Measurements from ENCODE around the gene ROBO2.
A peak's percentile ranks its signal among the peaks of the same experiment; 100 is the strongest.

ROBO2 gene

DNA sequence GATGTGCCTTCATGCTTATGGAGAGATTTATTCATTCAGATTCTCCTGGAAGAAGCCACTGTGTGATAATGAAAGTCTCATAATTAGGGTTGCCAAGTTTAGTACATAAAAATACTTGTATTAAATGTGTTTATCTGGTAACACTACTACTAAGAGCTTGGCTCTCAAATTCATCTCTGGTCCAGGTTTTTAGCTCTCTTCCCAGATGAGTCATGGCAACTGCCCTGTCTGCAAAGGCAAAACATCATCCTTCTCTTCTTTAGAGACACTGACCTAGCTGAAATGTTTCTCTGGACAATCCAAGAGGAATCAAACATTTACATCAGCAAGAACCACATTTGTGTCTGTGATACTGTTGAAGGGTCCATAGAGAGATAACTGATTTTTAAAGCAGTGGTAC lies 269.6 kb downstream of the ROBO2 start:
- ChIA-PET CTCF (no interaction called here), POLR2A (ENCODE audit: low non-redundant PET) (no interaction called here)
- H3K27ac ChIP-seq = no peak overlapping the region
- no peak for DNase-seq (ENCODE audit: low spot score)
- TF ChIP-seq, protein P1, sequence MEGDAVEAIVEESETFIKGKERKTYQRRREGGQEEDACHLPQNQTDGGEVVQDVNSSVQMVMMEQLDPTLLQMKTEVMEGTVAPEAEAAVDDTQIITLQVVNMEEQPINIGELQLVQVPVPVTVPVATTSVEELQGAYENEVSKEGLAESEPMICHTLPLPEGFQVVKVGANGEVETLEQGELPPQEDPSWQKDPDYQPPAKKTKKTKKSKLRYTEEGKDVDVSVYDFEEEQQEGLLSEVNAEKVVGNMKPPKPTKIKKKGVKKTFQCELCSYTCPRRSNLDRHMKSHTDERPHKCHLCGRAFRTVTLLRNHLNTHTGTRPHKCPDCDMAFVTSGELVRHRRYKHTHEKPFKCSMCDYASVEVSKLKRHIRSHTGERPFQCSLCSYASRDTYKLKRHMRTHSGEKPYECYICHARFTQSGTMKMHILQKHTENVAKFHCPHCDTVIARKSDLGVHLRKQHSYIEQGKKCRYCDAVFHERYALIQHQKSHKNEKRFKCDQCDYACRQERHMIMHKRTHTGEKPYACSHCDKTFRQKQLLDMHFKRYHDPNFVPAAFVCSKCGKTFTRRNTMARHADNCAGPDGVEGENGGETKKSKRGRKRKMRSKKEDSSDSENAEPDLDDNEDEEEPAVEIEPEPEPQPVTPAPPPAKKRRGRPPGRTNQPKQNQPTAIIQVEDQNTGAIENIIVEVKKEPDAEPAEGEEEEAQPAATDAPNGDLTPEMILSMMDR (conservative IDR thresholded peaks at IDR 0.05; ENCODE audit: low read depth) = no peak

DNA sequence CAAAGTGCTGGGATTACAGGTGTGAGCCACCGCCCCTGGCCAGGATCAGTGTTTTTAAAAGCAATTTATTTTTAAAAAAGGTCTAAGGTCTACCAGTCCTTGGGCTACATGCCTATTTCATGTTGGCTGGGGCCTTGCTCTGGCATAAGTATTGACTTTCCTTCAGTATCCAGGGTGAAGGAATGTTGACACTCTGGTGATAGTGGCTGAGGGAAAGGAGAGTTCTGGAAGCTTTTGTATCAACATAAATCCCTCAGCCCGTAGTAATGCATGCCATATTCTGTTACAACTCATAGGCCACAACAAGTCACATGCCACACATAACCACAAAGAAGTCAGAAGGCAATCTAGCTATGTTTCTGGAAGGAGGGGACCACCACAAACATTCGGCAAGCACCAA lies 273.9 kb downstream of the ROBO2 start:
- H3K27ac ChIP-seq = no peak overlapping the region
- POLR2A ChIA-PET (ENCODE audit: low non-redundant PET) = no interaction called here
- CTCF ChIA-PET = no interaction called here
- DNase-seq (ENCODE audit: low spot score) = no peak
- TF ChIP-seq, protein P1 (conservative IDR thresholded peaks at IDR 0.05; ENCODE audit: low read depth) = no peak

DNA sequence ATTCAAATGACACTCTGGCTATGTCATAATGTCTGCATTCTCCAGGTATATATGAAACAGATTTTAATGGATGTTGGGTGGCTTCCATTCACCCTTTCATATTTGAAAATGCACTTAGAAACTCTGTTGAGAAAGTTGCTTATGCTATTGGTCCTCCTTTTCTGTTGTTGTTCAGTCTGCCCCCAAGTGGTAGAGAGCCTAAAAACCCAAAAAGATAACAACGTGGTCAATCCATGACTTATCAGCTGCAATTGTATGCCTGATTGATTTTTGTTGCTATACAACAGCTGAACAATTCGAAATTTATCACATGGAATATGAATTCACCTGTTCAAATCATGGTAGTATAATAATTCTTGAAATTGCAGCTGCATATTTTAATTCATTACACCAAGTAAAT lies 279.8 kb downstream of the ROBO2 start:
- TF ChIP-seq, protein P1 (conservative IDR thresholded peaks at IDR 0.05; ENCODE audit: low read depth) = no peak
- H3K27ac ChIP-seq = no peak overlapping the region
- ChIA-PET CTCF (no interaction called here), POLR2A (ENCODE audit: low non-redundant PET) (no interaction called here)
- DNase-seq (ENCODE audit: low spot score) = no peak

DNA sequence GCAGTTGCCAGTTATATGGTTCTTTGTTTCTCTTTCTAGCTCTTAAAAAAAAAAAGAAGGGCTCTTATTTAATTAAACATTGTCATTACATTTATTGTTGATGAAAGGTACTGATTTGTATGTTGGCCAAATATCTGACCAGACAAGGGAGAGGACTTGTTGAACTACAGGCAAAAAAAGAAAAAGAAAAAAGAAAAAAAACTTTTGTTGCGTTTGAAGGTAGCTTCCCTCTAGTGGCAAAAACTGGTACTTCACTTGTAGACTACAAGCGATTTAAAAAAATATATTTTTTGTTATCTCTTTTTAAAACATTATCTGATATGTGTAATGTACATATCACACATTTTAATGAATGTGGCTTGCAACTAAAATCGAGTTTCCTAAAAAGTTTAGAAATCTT lies 280.6 kb downstream of the ROBO2 start:
- H3K27ac ChIP-seq = no peak overlapping the region
- POLR2A ChIA-PET (ENCODE audit: low non-redundant PET) = no interaction called here
- CTCF ChIA-PET = interaction anchor here (0.7 to 0.8 kb wide), 2 partner anchors 278 to 895 kb away, joined by 3 read pairs; no protein-coding TSS in a partner anchor
- TF ChIP-seq, protein P1 (conservative IDR thresholded peaks at IDR 0.05; ENCODE audit: low read depth) = peak; percentile 12; the same call in 1 of the 2 replicates
- DNase-seq (ENCODE audit: low spot score) = no peak

DNA sequence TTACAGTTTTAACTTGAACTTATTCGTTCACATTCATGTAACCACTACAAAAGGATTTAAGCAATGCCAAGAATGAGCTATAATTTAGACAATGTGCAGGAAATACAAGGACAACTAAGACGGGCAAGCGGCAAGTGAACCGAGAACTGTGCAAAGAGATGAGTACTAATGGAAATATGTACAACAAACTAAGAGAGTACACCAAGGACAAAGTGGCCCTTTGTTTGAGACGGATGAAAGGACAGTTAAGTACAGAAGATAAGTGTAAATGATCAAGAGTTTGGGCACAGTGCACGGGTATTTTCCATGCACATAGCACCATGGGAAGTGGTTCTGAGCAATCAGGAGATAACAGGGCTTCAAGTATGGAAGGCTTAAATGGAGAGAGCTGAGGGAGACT lies 281.7 kb downstream of the ROBO2 start:
- no peak for DNase-seq (ENCODE audit: low spot score)
- ChIA-PET POLR2A (ENCODE audit: low non-redundant PET) (no interaction called here), CTCF (interaction anchor here (0.6 kb wide), 2 partner anchors 232 to 611 kb away, joined by 3 to 7 read pairs; no protein-coding TSS in a partner anchor)
- TF ChIP-seq, protein P1 (conservative IDR thresholded peaks at IDR 0.05; ENCODE audit: low read depth) = no peak
- no peak overlapping the region for H3K27ac ChIP-seq

DNA sequence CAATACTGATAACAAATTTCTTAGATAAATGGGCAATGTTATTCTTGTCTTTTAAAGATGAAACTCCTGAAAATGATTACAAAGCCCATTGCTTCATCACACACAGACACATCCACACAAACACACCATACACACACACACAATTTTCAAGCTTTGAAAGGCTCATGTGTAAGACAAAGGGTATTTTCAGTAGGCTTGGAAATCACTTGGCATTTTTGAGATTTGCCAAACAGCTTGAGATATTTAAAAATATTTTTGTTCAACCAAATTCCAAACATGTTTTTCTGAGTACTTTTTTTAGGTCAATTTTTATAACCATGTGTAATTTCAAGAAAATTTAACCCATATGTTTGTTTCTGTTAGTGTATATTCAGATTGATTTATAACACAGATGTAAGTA lies 283.7 kb downstream of the ROBO2 start:
- ChIA-PET POLR2A (ENCODE audit: low non-redundant PET) (no interaction called here), CTCF (no interaction called here)
- TF ChIP-seq, protein P1 (conservative IDR thresholded peaks at IDR 0.05; ENCODE audit: low read depth) = no peak
- DNase-seq (ENCODE audit: low spot score) = no peak
- H3K27ac ChIP-seq = no peak overlapping the region

DNA sequence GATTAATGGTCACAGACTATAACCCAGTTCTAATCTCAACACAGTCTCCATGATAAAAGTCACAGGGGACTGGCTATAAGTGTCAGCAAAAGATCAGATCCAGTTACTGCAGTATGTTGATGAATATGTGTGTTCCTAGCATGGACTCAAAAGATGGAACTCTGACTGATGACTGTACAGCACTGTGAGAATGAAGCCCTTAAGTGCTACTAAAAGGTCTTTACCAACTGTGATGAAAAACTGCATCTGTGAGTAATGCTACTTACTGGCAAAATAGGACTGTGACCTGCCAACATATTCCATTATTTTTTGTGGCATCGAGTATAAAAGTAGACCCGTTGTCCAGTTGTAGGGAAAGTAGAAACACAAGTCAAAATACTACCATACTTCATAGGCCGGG lies 284.2 kb downstream of the ROBO2 start:
- CTCF ChIA-PET = no interaction called here
- no peak overlapping the region for H3K27ac ChIP-seq
- TF ChIP-seq, protein P1 (conservative IDR thresholded peaks at IDR 0.05; ENCODE audit: low read depth) = no peak
- no peak for DNase-seq (ENCODE audit: low spot score)
- POLR2A ChIA-PET (ENCODE audit: low non-redundant PET) = no interaction called here
